Neural crest cell (in vitro differentiated cells): ENCODE measurements around the gene EXOC4. TPM values are rescaled to one million over a fixed set of nuclear protein-coding genes. Genes with fewer than 3 reads are reported as not detected.

Source experiments
- DNase-seq: peaks from one replicate; pipeline ENCODE4 v3.0.0; 2021; ENCODE audit warnings: low read depth, mixed read lengths, low spot score
- H3K27ac Mint-ChIP-seq: one replicate; pipeline ENCODE4 v1.8.0; 2021; ENCODE audit warnings: mild to moderate bottlenecking, mixed read lengths; ENCODE audit not compliant: unreplicated experiment
- H3K27me3 Mint-ChIP-seq: 2 replicates; pipeline ENCODE4 v1.8.0; 2021; ENCODE audit warnings: low read depth, mild to moderate bottlenecking, mixed read lengths
- H3K36me3 Mint-ChIP-seq: 2 replicates; pipeline ENCODE4 v1.8.0; 2021; ENCODE audit warnings: low read depth, mild to moderate bottlenecking, mixed read lengths
- H3K4me1 Mint-ChIP-seq: 2 replicates; pipeline ENCODE4 v1.8.0; 2021; ENCODE audit warnings: mixed read lengths
- H3K4me3 Mint-ChIP-seq: one replicate; pipeline ENCODE4 v1.8.0; 2021; ENCODE audit warnings: mild to moderate bottlenecking, mixed read lengths
- H3K9me3 Mint-ChIP-seq: 2 replicates; pipeline ENCODE4 v1.8.0; 2021; ENCODE audit warnings: mixed read lengths
- CTCF ChIP-seq: fragments of 200-600 bp; sonication (generic); conservative IDR thresholded peaks from 2 replicates; pipeline ENCODE4 v1.5.0; 2021; ENCODE audit warnings: antibody characterized with exemption, mild to moderate bottlenecking
- total RNA-seq: library from RNA; stranded (reverse); gene quantifications from 2 replicates; pipeline ENCODE4 v1.2.1, GENCODE V29; 2021

Gene EXOC4
- total RNA-seq, 1 donor from 2014 or later: 79.7 TPM

GRCh38 chr7:134056816-134057215 is 803.9 kb downstream of the EXOC4 start:
- no peaks in the 10 kb centered on the region for H3K36me3 Mint-ChIP-seq
- H3K9me3 Mint-ChIP-seq: peaks cover 3% of the 10 kb centered on the region
- TF ChIP-seq CTCF: no peak
- peaks cover 21% of the 10 kb centered on the region for H3K4me1 Mint-ChIP-seq
- DNase-seq: no peak
- no peak overlapping the region for H3K4me3 Mint-ChIP-seq
- H3K27me3 Mint-ChIP-seq: no peaks in the 10 kb centered on the region
- H3K27ac Mint-ChIP-seq: no peak overlapping the region

- Mint-ChIP-seq H3K4me1 (peaks cover 12% of the 10 kb centered on the region), H3K27me3 (no peaks in the 10 kb centered on the region), H3K27ac (no peak overlapping the region), H3K4me3 (no peak overlapping the region), H3K36me3 (no peaks in the 10 kb centered on the region), H3K9me3 (peaks cover 3% of the 10 kb centered on the region)
- DNase-seq: no peak
- no peak for TF ChIP-seq CTCF
These were observed 805.6 kb downstream of the EXOC4 start for GRCh38 chr7:134058521-134058920.

- H3K36me3 Mint-ChIP-seq: no peaks in the 10 kb centered on the region
- DNase-seq: no peak
- H3K9me3 Mint-ChIP-seq: peaks cover 3% of the 10 kb centered on the region
- H3K27ac Mint-ChIP-seq: no peak overlapping the region
- no peak for TF ChIP-seq CTCF
- H3K4me3 Mint-ChIP-seq: no peak overlapping the region
- H3K4me1 Mint-ChIP-seq: peaks cover 12% of the 10 kb centered on the region
- no peaks in the 10 kb centered on the region for H3K27me3 Mint-ChIP-seq
These were observed 806.1 kb downstream of the EXOC4 start for GRCh38 chr7:134058980-134059379.

- TF ChIP-seq CTCF: no peak
- H3K9me3 Mint-ChIP-seq: no peaks in the 10 kb centered on the region
- DNase-seq: no peak
- peaks cover 12% of the 10 kb centered on the region for H3K4me1 Mint-ChIP-seq
- no peaks in the 10 kb centered on the region for H3K27me3 Mint-ChIP-seq
- peaks cover under 1% of the 10 kb centered on the region for H3K36me3 Mint-ChIP-seq
- no peak overlapping the region for H3K27ac Mint-ChIP-seq
- H3K4me3 Mint-ChIP-seq: no peak overlapping the region
These were observed 807.0 kb downstream of the EXOC4 start for GRCh38 chr7:134059921-134060320.

GRCh38 chr7:134060874-134061273 is 808.0 kb downstream of the EXOC4 start:
- no peak for DNase-seq
- no peak overlapping the region for H3K4me3 Mint-ChIP-seq
- H3K27ac Mint-ChIP-seq: no peak overlapping the region
- H3K36me3 Mint-ChIP-seq: peaks cover 8% of the 10 kb centered on the region
- H3K9me3 Mint-ChIP-seq: no peaks in the 10 kb centered on the region
- no peak for TF ChIP-seq CTCF
- H3K27me3 Mint-ChIP-seq: no peaks in the 10 kb centered on the region
- peaks cover 12% of the 10 kb centered on the region for H3K4me1 Mint-ChIP-seq

GRCh38 chr7:134062460-134062859 is 809.6 kb downstream of the EXOC4 start:
- no peak overlapping the region for H3K27ac Mint-ChIP-seq
- no peaks in the 10 kb centered on the region for H3K27me3 Mint-ChIP-seq
- DNase-seq: no peak
- H3K4me3 Mint-ChIP-seq: no peak overlapping the region
- H3K9me3 Mint-ChIP-seq: no peaks in the 10 kb centered on the region
- peaks cover 12% of the 10 kb centered on the region for H3K4me1 Mint-ChIP-seq
- H3K36me3 Mint-ChIP-seq: peaks cover 8% of the 10 kb centered on the region
- TF ChIP-seq CTCF: no peak
